HepG2 (cell line): ENCODE measurements around the gene LTC4S. TPM values are rescaled to one million over a fixed set of nuclear protein-coding genes. Genes with fewer than 3 reads are reported as not detected.
A peak's percentile ranks its signal among the peaks of the same experiment; 100 is the strongest.

ENCODE experiments used
- ATAC-seq: fragments of 200-7000 bp; cut with Tn5 transposase; 3 replicates; pipeline ENCODE4 v1.9.1; 2020; ENCODE audit warnings: mild to moderate bottlenecking, moderate library complexity
- BruUV-seq: library from RNA; stranded (reverse); fragments of 400-500 nt; replicated peaks from 2 replicates; lab custom pipeline; 2021; lab: Mats Ljungman, UMichigan
- CTCF ChIA-PET: fragments of 300-600 bp; formaldehyde crosslinking; extraction: SDS; loops from one replicate; lab custom pipeline; 2021; ENCODE audit warnings: low total read pairs, inconsistent platforms, low intra/inter-chr PET ratio; lab: Yijun Ruan, JAX
- POLR2A ChIA-PET: fragments of 350-600 bp; sonication (Branson Sonifier 250); formaldehyde crosslinking; loops from one replicate; lab custom pipeline; 2020; ENCODE audit warnings: antibody characterized with exemption, inconsistent platforms; lab: Yijun Ruan, JAX
- DNase-seq: peaks from one replicate; pipeline ENCODE4 v3.0.0-alpha.2; 2015; ENCODE audit warnings: low spot score
- FAIRE-seq: peaks from 3 replicates; lab custom pipeline; 2011; peaks lifted over from hg19 to GRCh38; lab: Jason Lieb, UNC
- H2AFZ ChIP-seq: one replicate; pipeline ENCODE4 v1.6.1; 2011; ENCODE audit warnings: low read length, inconsistent platforms
- H3K27ac ChIP-seq: fragments of 300-600 bp; 3 replicates; pipeline ENCODE4 v1.8.0; 2011; ENCODE audit warnings: mixed run types, mild to moderate bottlenecking, mixed read lengths, low read length, inconsistent platforms; ENCODE audit not compliant: insufficient read depth; ENCODE audit errors: extremely low read length
- H3K27me3 ChIP-seq, 2 experiments: fragments of 200-600 bp in 1 of 2; 2 replicates in 1 of 2; 3 replicates in 1 of 2; pipeline versions ENCODE4 v1.6.0 to v1.8.0; 2011; ENCODE audit warnings: low read length in 2 of 2, mild to moderate bottlenecking in 2 of 2, moderate library complexity in 2 of 2, inconsistent platforms in 1 of 2; ENCODE audit not compliant: insufficient read depth in 2 of 2, control insufficient read depth in 1 of 2
- H3K36me3 ChIP-seq, 2 experiments: fragments of 200-600 bp in 1 of 2; replicated peaks in 1 of 2; 2 replicates in 1 of 2; 3 replicates in 1 of 2; pipeline versions ENCODE4 v1.5.1 to v1.8.0; 2011; ENCODE audit warnings: low read length in 2 of 2, inconsistent platforms in 1 of 2; ENCODE audit not compliant: insufficient read depth in 2 of 2, control insufficient read depth in 1 of 2
- H3K4me1 ChIP-seq: 2 replicates; pipeline ENCODE4 v1.5.1; 2012; ENCODE audit warnings: low read length, inconsistent platforms; ENCODE audit not compliant: insufficient read depth
- H3K4me2 ChIP-seq: 2 replicates; pipeline ENCODE4 v1.6.0; 2011; ENCODE audit warnings: low read depth, low read length, inconsistent platforms
- H3K4me3 ChIP-seq, 3 experiments: fragments of 200-600 bp in 1 of 3; sonication (generic), shearing (Covaris generic) in 1 of 3; replicated peaks in 1 of 3; 2 replicates each; pipeline ENCODE4 v1.5.1; 2011 to 2016; ENCODE audit warnings: low read length in 3 of 3, inconsistent platforms in 2 of 3, low read depth in 2 of 3, mild to moderate bottlenecking in 2 of 3, control low read depth in 1 of 3, mixed read lengths in 1 of 3; ENCODE audit not compliant: insufficient read depth in 1 of 3
- H3K79me2 ChIP-seq: one replicate; pipeline ENCODE4 v1.6.1; 2011; ENCODE audit warnings: low read length, inconsistent platforms; ENCODE audit not compliant: insufficient read depth
- H3K9ac ChIP-seq: 2 replicates; pipeline ENCODE4 v1.6.0; 2011; ENCODE audit warnings: mild to moderate bottlenecking, low read depth, low read length, inconsistent platforms; ENCODE audit not compliant: insufficient read depth
- H3K9me3 ChIP-seq: 2 replicates; pipeline ENCODE4 v1.5.1; 2012; ENCODE audit warnings: mild to moderate bottlenecking, low read length
- H4K20me1 ChIP-seq: 2 replicates; pipeline ENCODE4 v1.6.0; 2011; ENCODE audit warnings: inconsistent platforms, mild to moderate bottlenecking, low read length, moderate library complexity; ENCODE audit not compliant: insufficient read depth
- AKAP8 ChIP-seq: sonication (generic); formaldehyde crosslinking; IDR thresholded peaks from 2 replicates; pipeline ENCODE4 v1.5.1; 2020; ENCODE audit warnings: mild to moderate bottlenecking, missing genetic modification reagents
- FOSL2 ChIP-seq: sonication (generic); formaldehyde crosslinking; IDR thresholded peaks from 2 replicates; pipeline ENCODE4 v1.4.0; 2020; ENCODE audit warnings: missing genetic modification reagents
- HDAC1 ChIP-seq: sonication (generic); formaldehyde crosslinking; IDR thresholded peaks from 2 replicates; pipeline ENCODE4 v1.5.1; 2020; ENCODE audit warnings: mild to moderate bottlenecking, missing genetic modification reagents
- HES4 ChIP-seq: sonication (generic); formaldehyde crosslinking; IDR thresholded peaks from 2 replicates; pipeline ENCODE4 v1.9.0; 2021; ENCODE audit warnings: mild to moderate bottlenecking, missing genetic modification reagents, borderline replicate concordance
- HIVEP1 ChIP-seq: sonication (generic); formaldehyde crosslinking; IDR thresholded peaks from 2 replicates; pipeline ENCODE4 v1.4.0; 2020; ENCODE audit warnings: mild to moderate bottlenecking, missing genetic modification reagents
- HNRNPK ChIP-seq: fragments of 200-400 bp; formaldehyde crosslinking; IDR thresholded peaks from 2 replicates; pipeline ENCODE4 v1.6.1; 2018; ENCODE audit warnings: low read length, low read depth, moderate library complexity, mild to moderate bottlenecking; ENCODE audit not compliant: poor library complexity, severe bottlenecking
- HNRNPL ChIP-seq: fragments of 200-400 bp; formaldehyde crosslinking; IDR thresholded peaks from 2 replicates; pipeline ENCODE4 v1.6.1; 2017; ENCODE audit warnings: mild to moderate bottlenecking, low read depth, low read length
- IKZF1 ChIP-seq: fragments of 450-650 bp; IDR thresholded peaks from 2 replicates; pipeline ENCODE4 v1.7.1; 2016
- JDP2 ChIP-seq: sonication (generic); formaldehyde crosslinking; IDR thresholded peaks from 2 replicates; pipeline ENCODE4 v1.8.1; 2022; ENCODE audit warnings: missing genetic modification reagents, borderline replicate concordance
- SALL1 ChIP-seq: sonication (generic); formaldehyde crosslinking; IDR thresholded peaks from 2 replicates; pipeline ENCODE4 v1.8.0; 2022; ENCODE audit warnings: mild to moderate bottlenecking, missing genetic modification reagents
- TAF1 ChIP-seq: sonication (generic); formaldehyde crosslinking; IDR thresholded peaks from 2 replicates; pipeline ENCODE4 v1.4.0; 2020; ENCODE audit warnings: missing genetic modification reagents
- ZNF792 ChIP-seq: IDR thresholded peaks from 2 replicates; pipeline ENCODE4 v1.6.1; 2016
- whole genome bisulfite sequencing: methylation state at CpG from one replicate; pipeline ENCODE4 v1.1.6; 2017; ENCODE audit warnings: low lambda C conversion rate; 5-methylcytosine and 5-hydroxymethylcytosine counted together
- in situ Hi-C: cut with HindIII; loops from 2 replicates; pipeline ENCODE4 v1.10.0; 2017; ENCODE audit warnings: low pct_unique_long_range_greater_than_20kb; ENCODE audit not compliant: extremely low pct_ligation_motif_present
- intact Hi-C: fragments of 100-400 bp; cut with micrococcal nuclease; formaldehyde crosslinking; loops from one replicate; pipeline ENCODE4 v1.10.0; 2022; ENCODE audit not compliant: unreplicated experiment
- polyA plus RNA-seq, 8 experiments: library from polyadenylated mRNA; depleted of rRNA in 3 of 8; stranded (reverse) in 7 of 8; unstranded in 1 of 8; fragments of >200 nt; fragmentation: Illumina TruSeq in 4 of 8; extraction: Trizol in 4 of 8; gene quantifications; 2 replicates each; pipeline versions ENCODE4 v1.2.1 to v1.2.3, GENCODE V29; 2011 to 2016; ENCODE audit warnings: low read depth in 4 of 8, missing spikeins in 1 of 8, mixed read lengths in 1 of 8; ENCODE audit not compliant: insufficient read depth in 1 of 8
- total RNA-seq, 5 experiments: library from RNA; depleted of rRNA; stranded (reverse); fragments of >200 nt; fragmentation: Illumina TruSeq; extraction: Trizol; gene quantifications; 2 replicates each; pipeline ENCODE4 v1.2.3, GENCODE V29; 2016; ENCODE audit warnings: low read depth in 1 of 5
- TF ChIP-seq, protein P1 (sequence below): sonication (generic); formaldehyde crosslinking; IDR thresholded peaks from 2 replicates; pipeline ENCODE4 v1.8.1; 2023; ENCODE audit warnings: missing genetic modification reagents, inconsistent platforms, borderline replicate concordance
- TF ChIP-seq, protein P2 (sequence below): sonication (generic); formaldehyde crosslinking; IDR thresholded peaks from 2 replicates; pipeline ENCODE4 v1.9.0; 2022; ENCODE audit warnings: low read depth, missing genetic modification reagents
- TF ChIP-seq, protein P3 (sequence below): sonication (generic); formaldehyde crosslinking; IDR thresholded peaks from 2 replicates; pipeline ENCODE4 v1.4.0; 2020; ENCODE audit warnings: missing genetic modification reagents, borderline replicate concordance
- TF ChIP-seq, protein P4 (sequence below): sonication (generic); formaldehyde crosslinking; IDR thresholded peaks from 2 replicates; pipeline ENCODE4 v1.8.1; 2023; ENCODE audit warnings: mild to moderate bottlenecking, missing genetic modification reagents

LTC4S gene
- total and polyA plus RNA-seq, 2 of the 13 experiments (the other 11 are each of a cell fraction or from before 2014, with no cell fraction given), result 0.35 TPM; not detected in 1

DNA sequence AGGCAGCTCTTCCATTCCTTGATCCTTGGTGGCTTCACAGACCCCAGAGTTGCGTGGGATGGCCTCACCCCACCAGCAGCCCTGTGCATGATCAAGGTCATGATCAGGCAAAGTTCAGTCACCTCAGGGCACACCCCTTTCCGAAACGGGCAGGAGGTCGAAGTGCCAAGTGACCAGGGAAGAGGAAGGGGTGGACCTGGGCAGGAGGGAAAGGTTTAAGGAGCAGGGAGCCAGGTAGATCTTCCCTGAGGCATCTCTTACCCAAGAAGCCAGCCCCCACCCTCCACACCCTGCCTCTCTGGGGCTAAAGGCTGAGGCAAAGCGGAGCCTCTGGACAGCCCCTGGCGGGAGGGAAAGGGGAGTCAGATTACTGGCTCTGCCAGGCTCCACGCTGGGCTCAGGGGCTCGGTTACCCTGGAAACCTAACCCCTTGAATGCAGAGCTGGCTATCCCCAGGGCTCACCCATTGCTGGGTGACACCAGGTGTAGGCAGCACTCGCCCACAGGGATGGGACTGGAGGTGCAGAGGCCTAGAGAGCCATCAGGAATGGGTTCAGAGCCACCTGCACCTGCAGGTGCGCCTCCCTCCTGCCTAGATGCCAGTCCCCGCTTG is 9.3 kb downstream of the LTC4S start (continued):
- TF ChIP-seq SALL1 (CRISPR knock-in tag) (peak; percentile 31; the same call in 1 of the 2 replicates), TAF1 (no peak)
- TF ChIP-seq, protein P1, sequence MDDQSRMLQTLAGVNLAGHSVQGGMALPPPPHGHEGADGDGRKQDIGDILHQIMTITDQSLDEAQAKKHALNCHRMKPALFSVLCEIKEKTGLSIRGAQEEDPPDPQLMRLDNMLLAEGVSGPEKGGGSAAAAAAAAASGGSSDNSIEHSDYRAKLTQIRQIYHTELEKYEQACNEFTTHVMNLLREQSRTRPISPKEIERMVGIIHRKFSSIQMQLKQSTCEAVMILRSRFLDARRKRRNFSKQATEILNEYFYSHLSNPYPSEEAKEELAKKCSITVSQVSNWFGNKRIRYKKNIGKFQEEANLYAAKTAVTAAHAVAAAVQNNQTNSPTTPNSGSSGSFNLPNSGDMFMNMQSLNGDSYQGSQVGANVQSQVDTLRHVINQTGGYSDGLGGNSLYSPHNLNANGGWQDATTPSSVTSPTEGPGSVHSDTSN (CRISPR knock-in tag), result no peak

DNA sequence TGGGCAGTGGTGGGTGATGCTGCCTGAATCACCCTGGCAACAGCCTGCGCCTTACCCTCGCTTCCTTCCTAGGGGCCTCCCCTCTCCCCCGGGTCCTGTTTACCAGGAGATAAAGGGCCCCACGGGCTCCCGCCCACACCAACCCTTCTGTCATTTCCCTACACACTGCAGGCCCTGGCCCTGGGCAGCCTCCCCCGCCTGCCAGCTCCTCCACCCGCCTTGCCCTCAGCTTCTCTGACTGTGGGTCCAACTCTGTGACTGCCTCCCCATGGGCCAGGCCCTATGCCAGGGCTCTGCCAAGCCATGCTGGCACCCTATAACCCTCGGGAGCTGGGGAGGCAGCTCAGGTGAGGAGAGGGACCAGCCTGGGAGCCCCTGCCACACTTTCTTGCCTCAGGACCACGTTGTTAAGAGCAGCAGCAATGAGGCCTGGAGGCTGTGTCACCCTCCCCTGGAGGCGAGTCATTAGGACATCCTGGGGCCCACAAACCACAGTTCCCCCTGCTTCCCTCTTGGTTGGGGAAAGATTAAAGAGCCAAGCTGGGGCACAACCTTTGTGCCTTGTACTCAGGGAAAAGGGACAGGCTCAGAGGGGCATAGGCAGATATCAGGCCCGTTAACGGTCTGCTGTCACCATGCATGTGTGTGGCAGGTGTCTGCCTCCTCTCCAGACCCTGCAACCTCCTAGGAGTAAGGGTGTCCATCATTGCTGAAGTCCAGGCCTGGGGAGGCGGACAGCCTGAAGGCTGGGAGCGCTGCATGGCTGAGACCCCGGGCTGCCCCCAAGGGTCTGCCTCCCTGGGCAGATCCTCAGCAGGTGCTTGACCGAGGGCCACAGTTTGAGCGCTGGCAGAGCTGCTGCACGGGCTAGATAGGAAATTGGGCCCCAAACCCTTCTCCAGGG is 10.1 kb downstream of the LTC4S start:
- peak; percentile 0; the same call in 1 of the 3 replicates for ATAC-seq
- intact Hi-C loops (loop anchor here (2.0 kb wide), 2 partner anchors 15 to 23 kb away; no protein-coding TSS in a partner anchor), in situ Hi-C loops (no loop called here)
- ChIA-PET POLR2A (interaction anchor here (1.3 to 8.6 kb wide), 5 partner anchors 15 to 71 kb away, joined by 4 to 115 read pairs (median 5); partner anchors contain the start of genes MAML1 and SQSTM1), CTCF (no interaction called here)
- H3K79me2 ChIP-seq, result peaks cover 27% of the 10 kb centered on the region
- H2AFZ ChIP-seq, result no peak overlapping the region
- peaks cover 43% of the 10 kb centered on the region for H3K4me1 ChIP-seq
- WGBS, result 38% methylated on average over 11 of the region's 18 CpGs
- H3K4me2 ChIP-seq, result peak overlapping the region; percentile 75
- no TSS peak for BruUV-seq
- no peaks in the 10 kb centered on the region for H3K27me3 ChIP-seq
- no peaks in the 10 kb centered on the region for H3K9me3 ChIP-seq
- peak overlapping the region; percentile 45 for H3K27ac ChIP-seq
- DNase-seq, result peak; percentile 44
- H3K36me3 ChIP-seq, result peaks cover 24 to 32% of the 10 kb centered on the region in 2 experiments; a peak in 4 of 5 replicates
- H3K9ac ChIP-seq, result peak overlapping the region; percentile 86; the same call in 1 of the 2 replicates
- peak overlapping the region; percentile 23 to 82 (median 29); a peak in 5 of 6 replicates for H3K4me3 ChIP-seq
- peaks cover 20% of the 10 kb centered on the region; the same call in 1 of the 2 replicates for H4K20me1 ChIP-seq
- no peak for FAIRE-seq
- TF ChIP-seq HNRNPL (peak; percentile 95), AKAP8 (CRISPR knock-in tag) (peak; percentile 80), HIVEP1 (CRISPR knock-in tag) (0 out of 2 replicates have a peak, but pooled peaks have one; percentile 42), ZNF792 (CRISPR knock-in tag) (no peak), JDP2 (no peak), HDAC1 (CRISPR knock-in tag) (peak; percentile 28; the same call in 1 of the 2 replicates), FOSL2 (CRISPR knock-in tag) (peak; percentile 43), HNRNPK (no peak), IKZF1 (no peak), HES4 (no peak)
- TF ChIP-seq, protein P2, sequence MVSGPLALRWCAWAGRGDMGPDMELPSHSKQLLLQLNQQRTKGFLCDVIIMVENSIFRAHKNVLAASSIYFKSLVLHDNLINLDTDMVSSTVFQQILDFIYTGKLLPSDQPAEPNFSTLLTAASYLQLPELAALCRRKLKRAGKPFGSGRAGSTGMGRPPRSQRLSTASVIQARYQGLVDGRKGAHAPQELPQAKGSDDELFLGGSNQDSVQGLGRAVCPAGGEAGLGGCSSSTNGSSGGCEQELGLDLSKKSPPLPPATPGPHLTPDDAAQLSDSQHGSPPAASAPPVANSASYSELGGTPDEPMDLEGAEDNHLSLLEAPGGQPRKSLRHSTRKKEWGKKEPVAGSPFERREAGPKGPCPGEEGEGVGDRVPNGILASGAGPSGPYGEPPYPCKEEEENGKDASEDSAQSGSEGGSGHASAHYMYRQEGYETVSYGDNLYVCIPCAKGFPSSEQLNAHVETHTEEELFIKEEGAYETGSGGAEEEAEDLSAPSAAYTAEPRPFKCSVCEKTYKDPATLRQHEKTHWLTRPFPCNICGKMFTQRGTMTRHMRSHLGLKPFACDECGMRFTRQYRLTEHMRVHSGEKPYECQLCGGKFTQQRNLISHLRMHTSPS, result 0 out of 2 replicates have a peak, but pooled peaks have one; percentile 26
- TF ChIP-seq, protein P3, sequence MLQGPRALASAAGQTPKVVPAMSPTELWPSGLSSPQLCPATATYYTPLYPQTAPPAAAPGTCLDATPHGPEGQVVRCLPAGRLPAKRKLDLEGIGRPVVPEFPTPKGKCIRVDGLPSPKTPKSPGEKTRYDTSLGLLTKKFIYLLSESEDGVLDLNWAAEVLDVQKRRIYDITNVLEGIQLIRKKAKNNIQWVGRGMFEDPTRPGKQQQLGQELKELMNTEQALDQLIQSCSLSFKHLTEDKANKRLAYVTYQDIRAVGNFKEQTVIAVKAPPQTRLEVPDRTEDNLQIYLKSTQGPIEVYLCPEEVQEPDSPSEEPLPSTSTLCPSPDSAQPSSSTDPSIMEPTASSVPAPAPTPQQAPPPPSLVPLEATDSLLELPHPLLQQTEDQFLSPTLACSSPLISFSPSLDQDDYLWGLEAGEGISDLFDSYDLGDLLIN (CRISPR knock-in tag), result no peak
- TF ChIP-seq, protein P4, sequence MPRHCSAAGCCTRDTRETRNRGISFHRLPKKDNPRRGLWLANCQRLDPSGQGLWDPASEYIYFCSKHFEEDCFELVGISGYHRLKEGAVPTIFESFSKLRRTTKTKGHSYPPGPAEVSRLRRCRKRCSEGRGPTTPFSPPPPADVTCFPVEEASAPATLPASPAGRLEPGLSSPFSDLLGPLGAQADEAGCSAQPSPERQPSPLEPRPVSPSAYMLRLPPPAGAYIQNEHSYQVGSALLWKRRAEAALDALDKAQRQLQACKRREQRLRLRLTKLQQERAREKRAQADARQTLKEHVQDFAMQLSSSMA (CRISPR knock-in tag), result 0 out of 2 replicates have a peak, but pooled peaks have one; percentile 23
